PFSK-1 (cell line): ENCODE measurements around the gene DSTYK.

Experiments used
- FOXP2 ChIP-seq: optimal IDR thresholded peaks from 2 replicates; pipeline ENCODE3; 2011; ENCODE audit warnings: borderline replicate concordance, control low read depth, inconsistent platforms; ENCODE audit not compliant: insufficient read depth; ENCODE audit errors: extremely low read length, extremely low read depth
- POLR2AphosphoS5 ChIP-seq: IDR thresholded peaks from 2 replicates; pipeline ENCODE4 v1.6.1; 2012; ENCODE audit warnings: low read depth, mild to moderate bottlenecking, control low read depth, low read length, moderate library complexity
- SIN3A ChIP-seq: IDR thresholded peaks from 2 replicates; pipeline ENCODE4 v1.6.1; 2012; ENCODE audit warnings: mild to moderate bottlenecking, low read length, moderate library complexity, borderline replicate concordance; ENCODE audit not compliant: insufficient read depth
- TAF1 ChIP-seq: IDR thresholded peaks from 2 replicates; pipeline ENCODE4 v1.6.1; 2012; ENCODE audit warnings: low read length, control low read depth, borderline replicate concordance; ENCODE audit not compliant: insufficient read depth
- TF ChIP-seq, protein P1 (sequence below), 2 experiments: IDR thresholded peaks; 2 replicates each; pipeline versions ENCODE4 v1.6.1 to v1.8.0; 2011 to 2012; ENCODE audit warnings: low read depth in 2 of 2, low read length in 2 of 2, control low read depth in 1 of 2, inconsistent platforms in 1 of 2, mild to moderate bottlenecking in 1 of 2, moderate library complexity in 1 of 2; ENCODE audit not compliant: insufficient read depth in 1 of 2

The DSTYK gene

DNA sequence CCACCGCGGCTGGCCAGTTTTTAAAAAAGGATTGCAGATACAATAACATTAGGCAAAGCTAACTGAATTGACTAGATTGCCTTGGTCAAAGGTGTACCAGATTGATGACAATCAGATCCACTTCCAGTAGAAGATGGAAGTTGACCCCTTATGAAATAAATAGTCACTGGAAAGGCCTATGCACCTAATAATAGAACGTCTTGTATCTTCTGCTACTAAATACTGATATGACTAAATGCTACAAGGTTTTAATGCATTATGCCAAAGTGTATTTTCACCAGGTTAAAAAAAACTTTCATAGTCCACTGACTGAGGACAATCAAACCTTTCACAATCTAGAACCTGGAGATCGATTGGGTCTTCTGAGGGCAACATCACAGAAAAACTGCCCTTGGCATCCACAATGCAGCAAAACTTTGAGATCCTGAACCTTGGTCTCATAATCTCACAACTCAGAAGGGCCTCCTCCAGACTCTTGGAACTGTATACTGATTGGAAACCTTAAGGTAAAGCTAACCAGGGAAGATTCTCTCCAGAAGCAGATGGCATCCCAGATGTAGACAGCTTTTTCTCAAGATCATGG is 82.0 kb downstream of the DSTYK start:
- no peak for TF ChIP-seq TAF1
- no peak for TF ChIP-seq FOXP2
- no peak for TF ChIP-seq POLR2AphosphoS5
- TF ChIP-seq, protein P1, sequence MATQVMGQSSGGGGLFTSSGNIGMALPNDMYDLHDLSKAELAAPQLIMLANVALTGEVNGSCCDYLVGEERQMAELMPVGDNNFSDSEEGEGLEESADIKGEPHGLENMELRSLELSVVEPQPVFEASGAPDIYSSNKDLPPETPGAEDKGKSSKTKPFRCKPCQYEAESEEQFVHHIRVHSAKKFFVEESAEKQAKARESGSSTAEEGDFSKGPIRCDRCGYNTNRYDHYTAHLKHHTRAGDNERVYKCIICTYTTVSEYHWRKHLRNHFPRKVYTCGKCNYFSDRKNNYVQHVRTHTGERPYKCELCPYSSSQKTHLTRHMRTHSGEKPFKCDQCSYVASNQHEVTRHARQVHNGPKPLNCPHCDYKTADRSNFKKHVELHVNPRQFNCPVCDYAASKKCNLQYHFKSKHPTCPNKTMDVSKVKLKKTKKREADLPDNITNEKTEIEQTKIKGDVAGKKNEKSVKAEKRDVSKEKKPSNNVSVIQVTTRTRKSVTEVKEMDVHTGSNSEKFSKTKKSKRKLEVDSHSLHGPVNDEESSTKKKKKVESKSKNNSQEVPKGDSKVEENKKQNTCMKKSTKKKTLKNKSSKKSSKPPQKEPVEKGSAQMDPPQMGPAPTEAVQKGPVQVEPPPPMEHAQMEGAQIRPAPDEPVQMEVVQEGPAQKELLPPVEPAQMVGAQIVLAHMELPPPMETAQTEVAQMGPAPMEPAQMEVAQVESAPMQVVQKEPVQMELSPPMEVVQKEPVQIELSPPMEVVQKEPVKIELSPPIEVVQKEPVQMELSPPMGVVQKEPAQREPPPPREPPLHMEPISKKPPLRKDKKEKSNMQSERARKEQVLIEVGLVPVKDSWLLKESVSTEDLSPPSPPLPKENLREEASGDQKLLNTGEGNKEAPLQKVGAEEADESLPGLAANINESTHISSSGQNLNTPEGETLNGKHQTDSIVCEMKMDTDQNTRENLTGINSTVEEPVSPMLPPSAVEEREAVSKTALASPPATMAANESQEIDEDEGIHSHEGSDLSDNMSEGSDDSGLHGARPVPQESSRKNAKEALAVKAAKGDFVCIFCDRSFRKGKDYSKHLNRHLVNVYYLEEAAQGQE (IDR thresholded peaks at IDR 0.05; ENCODE audit: insufficient read depth in 1 of 2, low read depth in 2 of 2, low read length in 2 of 2), result no peak
- TF ChIP-seq SIN3A, result no peak

DNA sequence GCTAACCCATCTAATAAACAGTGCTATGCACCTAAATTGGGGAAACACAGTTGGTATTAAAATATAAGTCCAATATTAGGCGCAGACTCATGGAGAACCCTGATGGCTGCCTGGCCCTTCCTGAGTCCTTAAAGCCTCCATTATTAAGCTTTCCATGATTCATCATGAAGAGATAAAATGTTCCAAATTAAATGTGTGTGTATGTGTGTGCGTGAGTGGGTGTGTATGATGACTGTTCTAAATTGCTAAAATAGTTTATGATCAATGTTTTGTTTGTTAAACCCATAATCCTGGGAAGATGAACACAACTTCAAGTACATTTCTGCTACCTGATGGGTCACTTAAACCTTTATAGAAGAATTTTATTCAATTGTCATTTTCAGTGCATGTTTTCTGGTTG is 83.5 kb downstream of the DSTYK start:
- no peak for TF ChIP-seq SIN3A
- no peak for TF ChIP-seq POLR2AphosphoS5
- TF ChIP-seq, protein P1 (IDR thresholded peaks at IDR 0.05; ENCODE audit: insufficient read depth in 1 of 2, low read depth in 2 of 2, low read length in 2 of 2), result no peak
- no peak for TF ChIP-seq FOXP2
- TF ChIP-seq TAF1, result no peak

DNA sequence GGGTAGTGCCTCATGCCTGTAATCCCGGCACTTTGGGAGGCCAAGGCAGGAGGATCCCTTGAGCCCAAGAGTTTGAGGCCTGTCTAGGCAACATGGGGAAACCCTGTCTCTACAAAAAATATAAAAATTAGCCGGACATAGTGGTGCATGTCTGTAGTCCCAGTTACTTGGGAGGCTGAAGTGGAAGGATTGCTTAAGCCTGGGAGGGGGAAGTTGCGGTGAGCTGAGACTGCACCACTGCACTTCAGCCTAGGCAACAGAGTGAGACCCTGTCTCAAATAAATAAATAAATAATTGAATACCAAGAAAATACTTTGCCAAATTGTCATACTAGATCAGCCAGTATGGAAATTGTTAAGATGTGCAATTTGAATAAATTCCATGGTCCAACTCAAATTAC is 83.9 kb downstream of the DSTYK start:
- TF ChIP-seq FOXP2 (no peak), TAF1 (no peak), SIN3A (no peak), POLR2AphosphoS5 (no peak)
- TF ChIP-seq, protein P1 (IDR thresholded peaks at IDR 0.05; ENCODE audit: insufficient read depth in 1 of 2, low read depth in 2 of 2, low read length in 2 of 2), result no peak

DNA sequence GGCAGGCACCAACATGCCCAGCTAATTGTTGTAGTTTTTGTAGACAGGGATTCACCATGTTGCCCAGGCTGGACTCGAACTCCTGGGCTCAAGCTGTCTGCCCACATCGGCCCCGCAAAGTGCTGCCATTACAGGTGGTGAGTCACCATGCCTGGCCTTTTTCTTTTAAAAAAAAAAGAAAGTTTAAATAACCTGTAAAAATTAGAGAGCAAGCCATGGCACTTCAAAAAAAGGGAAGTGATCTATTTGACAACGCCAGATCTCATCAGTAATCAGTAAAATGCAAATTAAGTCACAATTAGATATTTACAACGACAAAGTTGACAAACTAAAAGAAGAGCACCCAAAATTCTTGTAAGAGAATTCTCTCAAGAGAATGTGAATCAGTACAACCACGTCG is 86.8 kb downstream of the DSTYK start:
- no peak for TF ChIP-seq SIN3A
- TF ChIP-seq, protein P1 (IDR thresholded peaks at IDR 0.05; ENCODE audit: insufficient read depth in 1 of 2, low read depth in 2 of 2, low read length in 2 of 2), result no peak
- no peak for TF ChIP-seq FOXP2
- TF ChIP-seq TAF1, result no peak

DNA sequence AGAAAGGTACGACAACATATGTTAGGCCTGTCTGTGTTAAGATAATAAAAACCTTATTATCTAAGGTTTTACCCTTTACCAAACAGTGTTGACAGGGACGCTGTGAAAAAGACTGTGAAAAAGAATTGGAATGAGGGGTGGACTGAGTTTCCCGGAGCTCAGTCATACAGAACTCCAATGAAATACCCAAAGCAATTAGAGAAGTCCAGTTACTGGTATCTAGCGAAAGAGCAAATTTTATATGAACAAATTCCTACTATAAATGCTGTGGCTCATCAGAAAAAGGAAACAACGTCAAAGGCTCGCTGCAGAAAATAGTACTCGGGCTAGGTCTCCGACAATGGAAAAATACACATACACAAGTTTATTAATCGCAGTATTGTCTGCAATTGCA is 89.0 kb downstream of the DSTYK start:
- no peak for TF ChIP-seq POLR2AphosphoS5
- TF ChIP-seq FOXP2, result no peak
- TF ChIP-seq TAF1, result no peak
- TF ChIP-seq SIN3A, result no peak
- TF ChIP-seq, protein P1 (IDR thresholded peaks at IDR 0.05; ENCODE audit: insufficient read depth in 1 of 2, low read depth in 2 of 2, low read length in 2 of 2), result no peak
